Thoracic aorta (tissue), 2 donors: ENCODE measurements around the gene NEXN. TPM values are rescaled to one million over a fixed set of nuclear protein-coding genes. Genes with fewer than 3 reads are reported as not detected.
A peak's percentile ranks its signal among the peaks of the same experiment; 100 is the strongest.

ENCODE experiments used
- ATAC-seq: fragments of 150-250 bp; one replicate; pipeline ENCODE4 v1.8.0; 2017; ENCODE audit warnings: low read depth; ENCODE audit not compliant: insufficient number of reproducible peaks, low FRiP score
- DNase-seq: peaks from one replicate; pipeline ENCODE4 v3.0.0-alpha.2; 2020; ENCODE audit warnings: low spot score
- H3K27ac ChIP-seq, 2 donors: fragments of 200-600 bp; sonication (generic); 1 replicate in 1 of 2; 2 replicates in 1 of 2; pipeline ENCODE4 v1.5.1; 2016; ENCODE audit warnings: mild to moderate bottlenecking in 2 of 2, moderate library complexity in 2 of 2
- H3K27me3 ChIP-seq: fragments of 200-600 bp; sonication (generic); replicated peaks from 2 replicates; pipeline ENCODE4 v1.6.0; 2016; ENCODE audit warnings: mild to moderate bottlenecking; ENCODE audit not compliant: insufficient read depth
- H3K36me3 ChIP-seq: fragments of 200-600 bp; sonication (generic); one replicate; pipeline ENCODE4 v1.5.1; 2016
- H3K4me1 ChIP-seq, 2 donors: fragments of 200-600 bp; sonication (generic); 1 replicate in 1 of 2; 2 replicates in 1 of 2; pipeline versions ENCODE4 v1.5.1 to v1.6.0; 2016; ENCODE audit warnings: low read depth in 2 of 2, mild to moderate bottlenecking in 1 of 2; ENCODE audit not compliant: control insufficient read depth in 1 of 2
- H3K4me3 ChIP-seq: fragments of 200-600 bp; sonication (generic); 2 replicates; pipeline ENCODE4 v1.5.1; 2016; ENCODE audit warnings: mild to moderate bottlenecking
- H3K9me3 ChIP-seq: fragments of 200-600 bp; sonication (generic); 2 replicates; pipeline ENCODE4 v1.5.1; 2016
- CTCF ChIP-seq: fragments of 200-600 bp; sonication (generic); IDR thresholded peaks from one replicate; pipeline ENCODE4 v1.5.1; 2019; ENCODE audit warnings: antibody characterized with exemption
- total RNA-seq, 2 donors: library from RNA; depleted of rRNA; stranded (reverse); fragments of >200 nt; gene quantifications; one replicate each; pipeline versions ENCODE4 v1.1.0 to v1.2.3, GENCODE V29; 2016

NEXN gene
- total RNA-seq, 2 donors from 2014 or later: 116 to 120 TPM

GRCh38 chr1:77850082-77850481, 38.3 kb upstream of the NEXN start:
- H3K27me3 ChIP-seq: no peaks in the 10 kb centered on the region
- no peak overlapping the region for H3K4me3 ChIP-seq
- no peak overlapping the region for H3K27ac ChIP-seq
- TF ChIP-seq CTCF: no peak
- no peak for DNase-seq
- peaks cover 6% of the 10 kb centered on the region in 2 donors for H3K4me1 ChIP-seq
- no peak for ATAC-seq
- H3K36me3 ChIP-seq: no peaks in the 10 kb centered on the region
- H3K9me3 ChIP-seq: peaks cover 4% of the 10 kb centered on the region

- DNase-seq (no peak), ATAC-seq (no peak)
- Histone ChIP-seq H3K27ac (peak overlapping the region in 1 of 2 donors; percentile 9), H3K36me3 (no peaks in the 10 kb centered on the region), H3K4me1 (peaks cover 3 to 10% of the 10 kb centered on the region in 2 donors), H3K9me3 (peaks cover 7% of the 10 kb centered on the region), H3K27me3 (no peaks in the 10 kb centered on the region), H3K4me3 (no peak overlapping the region)
- TF ChIP-seq CTCF: no peak
Measured at GRCh38 chr1:77857552-77857951, 30.9 kb upstream of the NEXN start.

- ATAC-seq (no peak), DNase-seq (no peak)
- no peak overlapping the region for H3K27ac ChIP-seq
- H3K27me3 ChIP-seq: no peaks in the 10 kb centered on the region
- H3K36me3 ChIP-seq: no peaks in the 10 kb centered on the region
- TF ChIP-seq CTCF: no peak
- peaks cover 7% of the 10 kb centered on the region for H3K9me3 ChIP-seq
- H3K4me1 ChIP-seq: peaks cover 3 to 10% of the 10 kb centered on the region in 2 donors
- H3K4me3 ChIP-seq: no peak overlapping the region
Measured at GRCh38 chr1:77858725-77859124, 29.7 kb upstream of the NEXN start.

GRCh38 chr1:77859248-77859647, 29.2 kb upstream of the NEXN start:
- Histone ChIP-seq H3K27me3 (no peaks in the 10 kb centered on the region), H3K9me3 (peaks cover 7% of the 10 kb centered on the region), H3K36me3 (no peaks in the 10 kb centered on the region), H3K4me1 (peaks cover 3 to 10% of the 10 kb centered on the region in 2 donors), H3K4me3 (no peak overlapping the region), H3K27ac (no peak overlapping the region)
- ATAC-seq: no peak
- no peak for TF ChIP-seq CTCF
- no peak for DNase-seq

GRCh38 chr1:77866296-77866695, 22.1 kb upstream of the NEXN start:
- ATAC-seq: no peak
- peaks cover 10% of the 10 kb centered on the region for H3K36me3 ChIP-seq

More at GRCh38 chr1:77866296-77866695, 22.1 kb upstream of the NEXN start:
- no peak for TF ChIP-seq CTCF
- Histone ChIP-seq H3K27me3 (no peaks in the 10 kb centered on the region), H3K9me3 (no peaks in the 10 kb centered on the region), H3K4me3 (no peak overlapping the region), H3K27ac (no peak overlapping the region), H3K4me1 (no peaks in the 10 kb centered on the region)
- DNase-seq: no peak
